Germinal center (tissue), 1 donor: ENCODE data around the gene ITGB6.

Experiments used
- DNase-seq: peaks from one replicate; pipeline ENCODE4 v3.0.0; 2012; ENCODE audit warnings: mixed read lengths, low spot score

The ITGB6 gene

GRCh38 chr2:160221391-160222276, 21.6 kb upstream of the ITGB6 start:
- DNase-seq = no peak

GRCh38 chr2:160220545-160221009, 20.5 kb upstream of the ITGB6 start:
- DNase-seq = no peak

GRCh38 chr2:160220026-160220425, 20.0 kb upstream of the ITGB6 start:
- no peak for DNase-seq

GRCh38 chr2:160214461-160215445, 14.7 kb upstream of the ITGB6 start:
- no peak for DNase-seq

GRCh38 chr2:160213511-160213910, 13.4 kb upstream of the ITGB6 start:
- no peak for DNase-seq

GRCh38 chr2:160210599-160211138, 10.6 kb upstream of the ITGB6 start:
- peak; percentile 80 for DNase-seq

- DNase-seq = no peak
These were observed 9.4 kb upstream of the ITGB6 start for GRCh38 chr2:160209516-160209856.

- no peak for DNase-seq
These were observed 8.8 kb upstream of the ITGB6 start for GRCh38 chr2:160208655-160209515.

- no peak for DNase-seq
These were observed 8.0 kb upstream of the ITGB6 start for GRCh38 chr2:160207804-160208654.

GRCh38 chr2:160207271-160207670, 7.2 kb upstream of the ITGB6 start:
- DNase-seq = no peak

- no peak for DNase-seq
These were observed 6.4 kb upstream of the ITGB6 start for GRCh38 chr2:160206436-160206835.

- no peak for DNase-seq
These were observed 5.4 kb upstream of the ITGB6 start for GRCh38 chr2:160205505-160205904.

- no peak for DNase-seq
These were observed 3.4 kb upstream of the ITGB6 start for GRCh38 chr2:160203422-160203821.

- no peak for DNase-seq
These were observed 2.9 kb upstream of the ITGB6 start for GRCh38 chr2:160203007-160203406.

- no peak for DNase-seq
These were observed 1.9 kb upstream of the ITGB6 start for GRCh38 chr2:160201849-160202539.

- no peak for DNase-seq
These were observed 849 bp upstream of the ITGB6 start for GRCh38 chr2:160200921-160201320.

- DNase-seq = no peak
These were observed 1.0 kb downstream of the ITGB6 start for GRCh38 chr2:160199053-160199452.

- no peak for DNase-seq
These were observed 2.5 kb downstream of the ITGB6 start for GRCh38 chr2:160197587-160197986.

GRCh38 chr2:160194946-160195345, 5.1 kb downstream of the ITGB6 start:
- no peak for DNase-seq

GRCh38 chr2:160194351-160194750, 5.7 kb downstream of the ITGB6 start:
- DNase-seq = no peak
